A172 (cell line): ENCODE data around the gene POTEF. TPM values are rescaled to one million over a fixed set of nuclear protein-coding genes. Genes with fewer than 3 reads are reported as not detected.
"Not testable (repeated sequence)": the region's sequence is repeated elsewhere in the genome, so short reads cannot be mapped to it uniquely, and the experiment has no call there.

Experiments used
- DNase-seq: peaks from one replicate; pipeline ENCODE4 v3.0.0-alpha.2; 2015; ENCODE audit warnings: low spot score
- total RNA-seq: library from RNA; depleted of rRNA; stranded (reverse); fragments of >200 nt; shearing (Covaris generic); gene quantifications from 2 replicates; pipeline ENCODE4 v1.2.3, GENCODE V29; 2014; rRNA removed

Gene POTEF
- total RNA-seq, 1 experiment from 2014 or later = not detected

DNA sequence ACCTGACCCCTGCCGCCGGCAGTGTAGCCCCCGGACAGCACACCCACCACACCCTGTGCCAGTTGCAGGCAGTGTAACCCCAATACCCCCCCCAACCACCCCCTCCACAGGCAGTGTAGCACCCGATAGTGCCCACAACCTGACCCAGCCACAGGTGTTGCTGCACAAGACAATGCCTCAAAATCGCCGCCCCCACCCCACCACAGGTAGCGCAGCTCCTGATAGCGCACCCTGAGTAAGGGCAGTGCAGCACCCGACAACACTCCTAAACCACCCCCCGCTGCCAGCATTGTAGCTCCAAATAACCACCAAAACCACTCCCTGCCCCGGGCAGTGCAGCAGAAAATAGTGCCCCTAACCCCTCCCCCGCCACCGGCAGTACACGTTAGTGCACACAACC, 558 bp downstream of the POTEF start:
- DNase-seq = not testable (repeated sequence)

DNA sequence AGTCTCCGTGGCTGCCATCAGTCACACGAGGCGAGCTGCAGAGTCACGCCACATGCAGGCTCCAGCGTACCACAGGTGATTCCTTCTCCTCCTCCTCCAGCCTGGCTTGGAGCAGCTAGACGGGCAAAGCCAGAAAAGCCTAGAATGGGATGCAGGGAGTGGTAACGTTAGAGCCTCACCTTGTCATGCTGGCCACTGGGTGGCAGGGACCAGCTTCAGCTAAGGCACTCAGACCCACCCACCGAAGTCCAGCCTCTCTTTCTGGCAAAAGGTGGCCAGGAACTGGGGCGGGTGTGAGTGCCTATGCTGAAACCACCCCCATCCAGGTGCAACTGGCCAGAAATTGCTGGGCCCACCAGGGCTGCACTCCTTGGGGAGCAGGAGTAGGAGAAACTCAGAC, 1.3 kb downstream of the POTEF start:
- DNase-seq = not testable (repeated sequence)

DNA sequence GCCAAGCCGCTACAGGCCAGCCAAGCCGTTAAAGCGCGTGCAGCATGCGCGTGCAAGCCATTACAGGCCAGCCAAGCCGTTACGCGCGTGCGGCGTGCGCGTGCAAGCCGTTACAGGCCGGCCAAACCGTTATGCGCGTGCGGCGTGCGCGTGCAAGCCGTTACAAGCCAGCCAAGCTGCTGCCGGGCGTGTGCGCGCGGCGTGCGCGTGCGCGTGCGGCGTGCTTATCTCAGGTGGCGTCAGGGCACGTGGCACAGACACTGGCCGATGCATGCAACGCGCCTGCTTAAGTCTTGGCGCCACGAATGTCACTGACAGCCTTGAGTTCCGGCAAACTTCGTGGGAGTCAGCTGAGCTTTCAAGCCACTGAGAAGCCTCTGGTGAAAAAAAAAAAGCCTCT, 8.1 kb downstream of the POTEF start:
- DNase-seq = not testable (repeated sequence)

DNA sequence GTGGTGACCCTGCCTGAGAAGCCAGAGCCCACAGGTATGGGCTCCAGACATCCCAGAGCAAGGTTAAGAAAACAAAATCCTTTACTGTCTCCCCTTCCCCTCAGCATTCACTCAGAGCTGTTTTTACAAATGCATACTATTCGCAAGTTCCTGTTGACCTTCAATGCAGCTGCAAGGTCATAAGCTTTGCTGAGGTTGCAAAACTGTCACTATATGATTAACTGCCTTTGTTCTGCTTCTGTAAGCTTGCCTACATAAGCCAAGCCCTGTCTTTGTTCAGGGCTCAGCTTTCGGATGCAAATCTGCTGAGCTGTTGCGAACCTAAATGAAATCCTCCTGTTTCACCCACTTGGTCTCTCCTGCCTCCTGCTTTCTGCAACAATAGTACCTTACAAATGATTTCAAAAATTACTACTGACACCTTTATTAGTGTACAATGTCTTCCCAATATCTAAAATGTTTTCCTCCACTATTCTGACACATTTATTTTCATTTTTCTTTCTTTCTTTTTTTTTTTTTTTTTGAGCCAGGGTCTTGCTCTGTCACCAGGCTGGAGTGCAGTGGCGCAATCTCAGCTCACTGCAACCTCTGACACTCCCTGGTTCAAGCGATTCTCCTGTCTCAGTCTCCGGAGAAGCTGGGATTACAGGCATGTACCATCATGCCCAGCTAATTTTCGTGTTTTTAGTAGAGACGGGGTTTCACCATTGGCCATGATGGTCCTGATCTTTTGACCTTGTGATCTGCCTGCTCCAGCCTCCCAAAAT, 26.2 kb downstream of the POTEF start:
- not testable (repeated sequence) for DNase-seq

- not testable (repeated sequence) for DNase-seq
Observed at GRCh38 chr2:130062645-130063044, 66.4 kb downstream of the POTEF start.

- not testable (repeated sequence) for DNase-seq
Observed at GRCh38 chr2:130059982-130060381, 69.0 kb downstream of the POTEF start.

GRCh38 chr2:130056336-130056735, 72.7 kb downstream of the POTEF start:
- DNase-seq = not testable (repeated sequence)

DNA sequence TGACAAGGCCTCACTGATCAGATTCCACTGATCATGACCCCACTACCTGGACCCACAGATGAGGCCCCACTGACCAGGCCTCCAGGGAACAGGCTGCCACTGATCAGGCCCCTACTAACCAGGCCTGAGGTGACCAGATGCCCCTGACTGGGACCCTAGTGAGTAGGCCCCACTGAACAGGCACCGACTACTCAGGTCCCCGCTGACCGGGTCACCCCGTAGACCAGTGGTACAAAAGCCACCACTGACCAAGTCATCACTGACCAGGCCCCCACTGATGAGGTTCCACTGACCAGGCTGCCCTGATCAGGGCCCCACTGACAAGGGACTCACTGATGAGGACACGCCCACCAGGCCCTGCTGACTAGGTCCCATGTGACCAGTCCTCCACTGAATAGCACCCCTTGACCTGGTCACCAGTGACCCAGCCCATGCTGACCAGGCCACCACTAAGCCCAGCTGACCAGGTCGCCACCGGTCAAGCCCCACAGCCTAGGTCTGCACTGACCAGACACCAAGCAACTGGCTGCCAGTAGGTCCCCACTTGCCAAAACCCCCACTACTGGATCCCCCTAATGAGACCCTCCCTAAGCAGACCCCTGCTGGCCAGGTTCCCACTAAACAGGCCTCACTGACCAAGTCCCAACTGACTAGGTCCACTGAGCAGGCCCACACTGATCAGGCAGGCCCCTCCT, 75.7 kb downstream of the POTEF start:
- DNase-seq = not testable (repeated sequence)

DNA sequence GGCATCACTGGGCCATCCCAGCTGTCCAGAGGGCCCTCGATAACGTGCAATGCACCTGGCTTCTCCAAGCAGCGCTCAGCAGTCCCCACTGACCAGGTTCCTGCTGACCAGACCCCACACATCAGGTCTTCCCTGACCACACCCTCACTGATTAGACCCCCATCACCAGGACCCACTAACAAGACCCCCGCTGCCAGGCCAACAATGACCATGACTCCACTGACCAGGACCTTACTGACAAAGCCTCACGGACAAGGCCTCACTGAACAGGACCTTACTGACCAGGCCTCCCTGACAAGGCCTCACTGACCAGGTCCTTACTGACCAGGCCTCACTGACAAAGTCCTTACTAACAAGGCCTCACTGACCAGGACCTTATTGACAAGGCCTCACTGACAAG, 76.6 kb downstream of the POTEF start:
- not testable (repeated sequence) for DNase-seq

DNA sequence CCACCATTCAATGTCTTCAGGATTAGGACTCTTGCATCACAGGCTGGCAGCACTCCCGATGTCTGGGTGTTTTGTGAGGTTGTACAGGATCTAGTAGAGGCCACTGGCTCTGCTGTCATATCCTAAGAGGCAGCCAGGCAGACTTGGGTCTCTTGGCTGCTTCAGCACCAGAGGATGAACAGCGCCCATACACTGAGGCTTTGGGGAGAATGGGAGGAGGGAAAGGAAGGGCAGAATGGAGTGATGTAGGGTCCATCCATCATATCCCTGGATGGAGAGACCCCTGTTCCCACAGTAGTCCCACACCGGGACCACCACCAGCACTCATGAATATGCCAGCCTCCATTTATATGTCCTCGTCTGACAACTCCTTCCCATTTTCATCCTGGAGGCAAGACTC, 80.6 kb downstream of the POTEF start:
- not testable (repeated sequence) for DNase-seq

DNA sequence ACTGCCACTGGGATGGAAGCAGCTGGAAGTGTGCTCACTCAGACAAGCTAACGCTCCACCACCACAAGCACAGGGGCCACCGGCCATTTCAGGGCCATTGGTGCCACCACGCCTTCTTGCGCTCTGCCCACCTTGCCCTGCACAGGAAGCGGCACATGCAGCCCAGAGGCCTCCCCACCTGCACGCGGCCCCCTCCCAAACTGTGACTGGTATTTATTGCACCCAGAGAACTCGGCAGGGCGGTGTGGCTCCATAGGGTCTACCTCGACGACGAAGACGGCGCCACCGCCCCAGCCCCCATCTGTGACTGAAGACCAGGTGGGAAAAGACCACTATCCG, 90.8 kb downstream of the POTEF start:
- DNase-seq = not testable (repeated sequence)

GRCh38 chr2:130025931-130026330, 103.1 kb downstream of the POTEF start:
- not testable (repeated sequence) for DNase-seq

Other genes starting within 250 kb of the POTEF start
- not detected in 2 replicates for gene RAB6C, start 149.6 kb downstream of the POTEF start, total RNA-seq
- gene CCDC74B, start 15.9 kb upstream of the POTEF start, total RNA-seq = 52.8 and 60.1 TPM in 2 replicates
- 38.5 and 49.7 TPM in 2 replicates for gene SMPD4, start 52.4 kb upstream of the POTEF start, total RNA-seq
- 235 and 238 TPM in 2 replicates for gene MZT2B, start 53.0 kb upstream of the POTEF start, total RNA-seq
- not detected in 2 replicates for gene TUBA3E, start 69.2 kb upstream of the POTEF start, total RNA-seq
- 139 and 142 TPM in 2 replicates for gene IMP4, start 213.7 kb upstream of the POTEF start, total RNA-seq
- gene PTPN18, start 226.8 kb upstream of the POTEF start, total RNA-seq = 21.0 and 25.9 TPM in 2 replicates